OCI-LY7 (cell line): ENCODE measurements around the gene SETBP1.

Experiments used
- EZH2phosphoT487 ChIP-seq: fragments of 200-600 bp; sonication (generic); IDR thresholded peaks from 2 replicates; pipeline ENCODE4 v1.6.1; 2018; ENCODE audit warnings: low read depth, borderline replicate concordance, mild to moderate bottlenecking, mixed run types, antibody characterized with exemption, low read length, moderate library complexity, mixed read lengths
- TF ChIP-seq, protein P1 (sequence below): fragments of 200-600 bp; sonication (generic); conservative IDR thresholded peaks from 2 replicates; pipeline ENCODE4 v1.5.1; 2014; ENCODE audit warnings: mild to moderate bottlenecking, antibody characterized with exemption, low read length, moderate library complexity, mixed read lengths

- TF ChIP-seq, protein P1, sequence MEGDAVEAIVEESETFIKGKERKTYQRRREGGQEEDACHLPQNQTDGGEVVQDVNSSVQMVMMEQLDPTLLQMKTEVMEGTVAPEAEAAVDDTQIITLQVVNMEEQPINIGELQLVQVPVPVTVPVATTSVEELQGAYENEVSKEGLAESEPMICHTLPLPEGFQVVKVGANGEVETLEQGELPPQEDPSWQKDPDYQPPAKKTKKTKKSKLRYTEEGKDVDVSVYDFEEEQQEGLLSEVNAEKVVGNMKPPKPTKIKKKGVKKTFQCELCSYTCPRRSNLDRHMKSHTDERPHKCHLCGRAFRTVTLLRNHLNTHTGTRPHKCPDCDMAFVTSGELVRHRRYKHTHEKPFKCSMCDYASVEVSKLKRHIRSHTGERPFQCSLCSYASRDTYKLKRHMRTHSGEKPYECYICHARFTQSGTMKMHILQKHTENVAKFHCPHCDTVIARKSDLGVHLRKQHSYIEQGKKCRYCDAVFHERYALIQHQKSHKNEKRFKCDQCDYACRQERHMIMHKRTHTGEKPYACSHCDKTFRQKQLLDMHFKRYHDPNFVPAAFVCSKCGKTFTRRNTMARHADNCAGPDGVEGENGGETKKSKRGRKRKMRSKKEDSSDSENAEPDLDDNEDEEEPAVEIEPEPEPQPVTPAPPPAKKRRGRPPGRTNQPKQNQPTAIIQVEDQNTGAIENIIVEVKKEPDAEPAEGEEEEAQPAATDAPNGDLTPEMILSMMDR = no peak
- no peak for TF ChIP-seq EZH2phosphoT487
These were observed 387.9 kb downstream of the SETBP1 start for GRCh38 chr18:45068400-45069094.
